HL-60 (cell line): ENCODE results near the gene PDS5B.

Experiments
- GABPA ChIP-seq: IDR thresholded peaks from 2 replicates; pipeline ENCODE4 v1.6.1; 2012; ENCODE audit warnings: low read depth
- POLR2AphosphoS5 ChIP-seq: IDR thresholded peaks from 2 replicates; pipeline ENCODE4 v1.6.1; 2012; ENCODE audit warnings: low read depth
- TF ChIP-seq, protein P1 (sequence below): IDR thresholded peaks from one replicate; pipeline ENCODE4 v1.5.1; 2011; ENCODE audit warnings: low read length, control low read depth, inconsistent platforms; ENCODE audit not compliant: insufficient read depth
- TF ChIP-seq, protein P2 (sequence below): IDR thresholded peaks from 2 replicates; pipeline ENCODE4 v1.6.1; 2012; ENCODE audit warnings: low read depth; ENCODE audit not compliant: insufficient replicate concordance

GRCh38 chr13:32587811-32588170 is 1.5 kb downstream of the PDS5B start:
- TF ChIP-seq, protein P1, sequence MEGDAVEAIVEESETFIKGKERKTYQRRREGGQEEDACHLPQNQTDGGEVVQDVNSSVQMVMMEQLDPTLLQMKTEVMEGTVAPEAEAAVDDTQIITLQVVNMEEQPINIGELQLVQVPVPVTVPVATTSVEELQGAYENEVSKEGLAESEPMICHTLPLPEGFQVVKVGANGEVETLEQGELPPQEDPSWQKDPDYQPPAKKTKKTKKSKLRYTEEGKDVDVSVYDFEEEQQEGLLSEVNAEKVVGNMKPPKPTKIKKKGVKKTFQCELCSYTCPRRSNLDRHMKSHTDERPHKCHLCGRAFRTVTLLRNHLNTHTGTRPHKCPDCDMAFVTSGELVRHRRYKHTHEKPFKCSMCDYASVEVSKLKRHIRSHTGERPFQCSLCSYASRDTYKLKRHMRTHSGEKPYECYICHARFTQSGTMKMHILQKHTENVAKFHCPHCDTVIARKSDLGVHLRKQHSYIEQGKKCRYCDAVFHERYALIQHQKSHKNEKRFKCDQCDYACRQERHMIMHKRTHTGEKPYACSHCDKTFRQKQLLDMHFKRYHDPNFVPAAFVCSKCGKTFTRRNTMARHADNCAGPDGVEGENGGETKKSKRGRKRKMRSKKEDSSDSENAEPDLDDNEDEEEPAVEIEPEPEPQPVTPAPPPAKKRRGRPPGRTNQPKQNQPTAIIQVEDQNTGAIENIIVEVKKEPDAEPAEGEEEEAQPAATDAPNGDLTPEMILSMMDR, result no peak
- TF ChIP-seq POLR2AphosphoS5 (no peak), GABPA (no peak)
- TF ChIP-seq, protein P2, sequence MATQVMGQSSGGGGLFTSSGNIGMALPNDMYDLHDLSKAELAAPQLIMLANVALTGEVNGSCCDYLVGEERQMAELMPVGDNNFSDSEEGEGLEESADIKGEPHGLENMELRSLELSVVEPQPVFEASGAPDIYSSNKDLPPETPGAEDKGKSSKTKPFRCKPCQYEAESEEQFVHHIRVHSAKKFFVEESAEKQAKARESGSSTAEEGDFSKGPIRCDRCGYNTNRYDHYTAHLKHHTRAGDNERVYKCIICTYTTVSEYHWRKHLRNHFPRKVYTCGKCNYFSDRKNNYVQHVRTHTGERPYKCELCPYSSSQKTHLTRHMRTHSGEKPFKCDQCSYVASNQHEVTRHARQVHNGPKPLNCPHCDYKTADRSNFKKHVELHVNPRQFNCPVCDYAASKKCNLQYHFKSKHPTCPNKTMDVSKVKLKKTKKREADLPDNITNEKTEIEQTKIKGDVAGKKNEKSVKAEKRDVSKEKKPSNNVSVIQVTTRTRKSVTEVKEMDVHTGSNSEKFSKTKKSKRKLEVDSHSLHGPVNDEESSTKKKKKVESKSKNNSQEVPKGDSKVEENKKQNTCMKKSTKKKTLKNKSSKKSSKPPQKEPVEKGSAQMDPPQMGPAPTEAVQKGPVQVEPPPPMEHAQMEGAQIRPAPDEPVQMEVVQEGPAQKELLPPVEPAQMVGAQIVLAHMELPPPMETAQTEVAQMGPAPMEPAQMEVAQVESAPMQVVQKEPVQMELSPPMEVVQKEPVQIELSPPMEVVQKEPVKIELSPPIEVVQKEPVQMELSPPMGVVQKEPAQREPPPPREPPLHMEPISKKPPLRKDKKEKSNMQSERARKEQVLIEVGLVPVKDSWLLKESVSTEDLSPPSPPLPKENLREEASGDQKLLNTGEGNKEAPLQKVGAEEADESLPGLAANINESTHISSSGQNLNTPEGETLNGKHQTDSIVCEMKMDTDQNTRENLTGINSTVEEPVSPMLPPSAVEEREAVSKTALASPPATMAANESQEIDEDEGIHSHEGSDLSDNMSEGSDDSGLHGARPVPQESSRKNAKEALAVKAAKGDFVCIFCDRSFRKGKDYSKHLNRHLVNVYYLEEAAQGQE, result no peak
